ENCODE data around the gene CCR9.

The CCR9 gene

GRCh38 chr3:45873638-45874037 is 12.7 kb upstream of the CCR9 start:
- no peak for DNase-seq

GRCh38 chr3:45874677-45875346 is 11.5 kb upstream of the CCR9 start:
- no peak for DNase-seq

GRCh38 chr3:45878124-45878523 is 8.2 kb upstream of the CCR9 start:
- no peak for DNase-seq

GRCh38 chr3:45880725-45881077 is 5.6 kb upstream of the CCR9 start:
- no peak for DNase-seq

GRCh38 chr3:45881078-45882022 is 5.0 kb upstream of the CCR9 start:
- no peak for DNase-seq

GRCh38 chr3:45884368-45885201 is 1.8 kb upstream of the CCR9 start:
- DNase-seq = no peak

GRCh38 chr3:45887285-45887684 is 942 bp downstream of the CCR9 start:
- no peak for DNase-seq

- DNase-seq = no peak
These were observed 1.6 kb downstream of the CCR9 start for GRCh38 chr3:45887759-45888511.

- DNase-seq = no peak
These were observed 3.0 kb downstream of the CCR9 start for GRCh38 chr3:45889337-45889736.

- no peak for DNase-seq
These were observed 4.1 kb downstream of the CCR9 start for GRCh38 chr3:45890405-45890804.

GRCh38 chr3:45892161-45892560 is 5.8 kb downstream of the CCR9 start:
- DNase-seq = no peak

GRCh38 chr3:45894015-45894414 is 7.7 kb downstream of the CCR9 start:
- DNase-seq = no peak

- no peak for DNase-seq
These were observed 9.5 kb downstream of the CCR9 start for GRCh38 chr3:45895686-45896468.

GRCh38 chr3:45896956-45897355 is 10.6 kb downstream of the CCR9 start:
- DNase-seq = no peak

GRCh38 chr3:45904931-45905330 is 18.6 kb downstream of the CCR9 start:
- no peak for DNase-seq

- no peak for DNase-seq
These were observed 19.4 kb downstream of the CCR9 start for GRCh38 chr3:45905755-45906154.

- no peak for DNase-seq
These were observed 20.5 kb downstream of the CCR9 start for GRCh38 chr3:45906681-45907407.

GRCh38 chr3:45907769-45908705 is 21.7 kb downstream of the CCR9 start:
- no peak for DNase-seq

GRCh38 chr3:45908761-45909160 is 22.4 kb downstream of the CCR9 start:
- DNase-seq = no peak

- no peak for DNase-seq
These were observed 23.2 kb downstream of the CCR9 start for GRCh38 chr3:45909542-45909941.
